GM19193 (cell line): ENCODE data around the gene CPNE1.
A peak's percentile ranks its signal among the peaks of the same experiment; 100 is the strongest.

Experiments
- POLR2A ChIP-seq: IDR thresholded peaks from 4 replicates; pipeline ENCODE4 v1.6.1; 2011; ENCODE audit not compliant: insufficient read depth, insufficient read length; ENCODE audit errors: extremely low read depth

The CPNE1 gene

GRCh38 chr20:35619196-35620095 lies 45.3 kb downstream of the CPNE1 start:
- TF ChIP-seq POLR2A, result no peak

GRCh38 chr20:35618263-35619131 lies 46.2 kb downstream of the CPNE1 start:
- no peak for TF ChIP-seq POLR2A

- peak; percentile 5 for TF ChIP-seq POLR2A
Measured at GRCh38 chr20:35617397-35618262, 47.1 kb downstream of the CPNE1 start.

GRCh38 chr20:35616465-35617396 lies 48.0 kb downstream of the CPNE1 start:
- TF ChIP-seq POLR2A, result peak; percentile 16

GRCh38 chr20:35615667-35616464 lies 48.8 kb downstream of the CPNE1 start, which contains the start of gene SPAG4:
Gene SPAG4 (plus strand): TSS chr20:35615829. CDS start chr20:35616004, 175 bp downstream.
- peak; percentile 83 for TF ChIP-seq POLR2A

- no peak for TF ChIP-seq POLR2A
Measured at GRCh38 chr20:35611482-35611881, 53.2 kb downstream of the CPNE1 start.

GRCh38 chr20:35610833-35611427 lies 53.8 kb downstream of the CPNE1 start:
- no peak for TF ChIP-seq POLR2A

GRCh38 chr20:35607003-35607735 lies 57.5 kb downstream of the CPNE1 start:
- no peak for TF ChIP-seq POLR2A

- TF ChIP-seq POLR2A, result no peak
Measured at GRCh38 chr20:35606127-35606526, 58.6 kb downstream of the CPNE1 start.

- no peak for TF ChIP-seq POLR2A
Measured at GRCh38 chr20:35604449-35604747, 60.3 kb downstream of the CPNE1 start.

- no peak for TF ChIP-seq POLR2A
Measured at GRCh38 chr20:35603695-35604448, 60.8 kb downstream of the CPNE1 start.
